ENCODE measurements around the gene DCAF16.

- TF ChIP-seq POLR2AphosphoS5 (IDR thresholded peaks at IDR 0.05) (no peak), POLR2A (IDR thresholded peaks at IDR 0.05; ENCODE audit: low read depth) (no peak), CTCF (IDR thresholded peaks at IDR 0.05) (no peak), EP300 (IDR thresholded peaks at IDR 0.05) (no peak)
Observed at GRCh38 chr4:17771284-17771908, 39.2 kb downstream of the DCAF16 start.

Data from esophagus muscularis mucosa (tissue), 4 donors.